ENCODE measurements around the gene SEMA5A.

Gene SEMA5A

GRCh38 chr5:9090381-9091026 is 455.4 kb downstream of the SEMA5A start:
- TF ChIP-seq, protein P1, sequence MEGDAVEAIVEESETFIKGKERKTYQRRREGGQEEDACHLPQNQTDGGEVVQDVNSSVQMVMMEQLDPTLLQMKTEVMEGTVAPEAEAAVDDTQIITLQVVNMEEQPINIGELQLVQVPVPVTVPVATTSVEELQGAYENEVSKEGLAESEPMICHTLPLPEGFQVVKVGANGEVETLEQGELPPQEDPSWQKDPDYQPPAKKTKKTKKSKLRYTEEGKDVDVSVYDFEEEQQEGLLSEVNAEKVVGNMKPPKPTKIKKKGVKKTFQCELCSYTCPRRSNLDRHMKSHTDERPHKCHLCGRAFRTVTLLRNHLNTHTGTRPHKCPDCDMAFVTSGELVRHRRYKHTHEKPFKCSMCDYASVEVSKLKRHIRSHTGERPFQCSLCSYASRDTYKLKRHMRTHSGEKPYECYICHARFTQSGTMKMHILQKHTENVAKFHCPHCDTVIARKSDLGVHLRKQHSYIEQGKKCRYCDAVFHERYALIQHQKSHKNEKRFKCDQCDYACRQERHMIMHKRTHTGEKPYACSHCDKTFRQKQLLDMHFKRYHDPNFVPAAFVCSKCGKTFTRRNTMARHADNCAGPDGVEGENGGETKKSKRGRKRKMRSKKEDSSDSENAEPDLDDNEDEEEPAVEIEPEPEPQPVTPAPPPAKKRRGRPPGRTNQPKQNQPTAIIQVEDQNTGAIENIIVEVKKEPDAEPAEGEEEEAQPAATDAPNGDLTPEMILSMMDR (conservative IDR thresholded peaks at IDR 0.05; ENCODE audit: low read depth, low read length): no peak
- no peak overlapping the region for H3K4me3 ChIP-seq (ENCODE audit: low read depth, low read length)
- DNase-seq (ENCODE audit: low read depth): no peak

DNA sequence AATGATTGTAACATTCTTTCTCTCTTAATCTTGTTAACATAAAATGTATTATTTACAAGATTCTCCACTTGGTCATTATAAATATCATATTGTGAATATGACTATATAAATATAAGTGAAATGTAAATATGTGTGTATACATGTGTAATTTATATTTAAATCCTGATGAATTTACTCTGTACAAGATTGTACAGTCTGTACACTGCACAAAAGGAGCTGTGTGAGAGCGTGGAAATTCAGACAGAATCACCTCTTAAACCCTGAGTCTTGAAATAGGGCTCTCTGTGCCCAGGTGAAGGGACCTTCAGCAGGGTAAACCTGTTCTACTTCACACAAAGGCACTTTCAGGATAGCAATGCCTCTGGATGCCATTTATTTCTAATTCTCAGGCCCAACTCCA is 456.0 kb downstream of the SEMA5A start:
- H3K4me3 ChIP-seq (ENCODE audit: low read depth, low read length): no peak overlapping the region
- no peak for DNase-seq (ENCODE audit: low read depth)
- TF ChIP-seq, protein P1 (conservative IDR thresholded peaks at IDR 0.05; ENCODE audit: low read depth, low read length): no peak

DNA sequence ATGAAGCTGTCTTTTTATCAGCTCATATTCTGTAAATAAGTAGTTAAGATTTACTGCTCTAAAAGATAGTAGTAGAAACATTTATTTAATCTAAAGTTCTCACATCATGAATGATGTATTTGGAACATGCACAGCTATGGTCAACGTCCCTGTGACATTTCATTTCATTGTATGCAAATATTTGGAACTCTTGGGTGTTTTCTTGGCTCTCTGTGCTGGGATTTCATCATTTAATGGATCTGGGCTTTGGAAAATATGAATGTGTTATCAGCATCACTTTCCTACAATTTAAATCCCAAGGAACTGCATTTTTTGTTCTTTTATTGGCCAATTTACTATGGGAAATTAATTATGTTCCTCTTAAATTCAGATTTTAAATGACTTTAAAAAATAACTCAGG is 462.9 kb downstream of the SEMA5A start:
- DNase-seq (ENCODE audit: low read depth): no peak
- H3K4me3 ChIP-seq (ENCODE audit: low read depth, low read length): no peak overlapping the region
- TF ChIP-seq, protein P1 (conservative IDR thresholded peaks at IDR 0.05; ENCODE audit: low read depth, low read length): no peak

- no peak overlapping the region for H3K4me3 ChIP-seq (ENCODE audit: low read depth, low read length)
- TF ChIP-seq, protein P1 (conservative IDR thresholded peaks at IDR 0.05; ENCODE audit: low read depth, low read length): no peak
Observed at GRCh38 chr5:9072701-9073100, 473.2 kb downstream of the SEMA5A start.

DNA sequence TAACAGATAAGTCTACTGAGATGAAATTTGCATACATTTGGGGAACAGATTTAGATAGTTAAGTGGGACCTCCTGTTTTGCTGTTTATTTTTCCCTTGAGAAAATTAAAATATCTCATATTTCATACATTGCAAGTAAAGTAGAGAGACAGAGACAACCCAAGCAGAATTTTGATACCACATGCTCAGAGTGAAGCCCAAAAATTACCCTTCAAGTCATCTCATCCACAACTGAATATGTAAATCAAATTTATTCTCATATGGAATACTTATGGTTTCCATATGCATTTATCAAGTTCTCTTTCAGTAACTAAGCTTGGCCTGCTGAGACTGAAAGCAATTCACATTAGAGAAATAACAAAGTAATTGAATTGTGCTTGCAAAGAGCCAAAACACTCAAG is 474.4 kb downstream of the SEMA5A start:
- DNase-seq (ENCODE audit: low read depth): no peak
- TF ChIP-seq, protein P1 (conservative IDR thresholded peaks at IDR 0.05; ENCODE audit: low read depth, low read length): no peak
- H3K4me3 ChIP-seq (ENCODE audit: low read depth, low read length): no peak overlapping the region

More at GRCh38 chr5:9072701-9073100, 473.2 kb downstream of the SEMA5A start:
- no peak for DNase-seq (ENCODE audit: low read depth)

DNA sequence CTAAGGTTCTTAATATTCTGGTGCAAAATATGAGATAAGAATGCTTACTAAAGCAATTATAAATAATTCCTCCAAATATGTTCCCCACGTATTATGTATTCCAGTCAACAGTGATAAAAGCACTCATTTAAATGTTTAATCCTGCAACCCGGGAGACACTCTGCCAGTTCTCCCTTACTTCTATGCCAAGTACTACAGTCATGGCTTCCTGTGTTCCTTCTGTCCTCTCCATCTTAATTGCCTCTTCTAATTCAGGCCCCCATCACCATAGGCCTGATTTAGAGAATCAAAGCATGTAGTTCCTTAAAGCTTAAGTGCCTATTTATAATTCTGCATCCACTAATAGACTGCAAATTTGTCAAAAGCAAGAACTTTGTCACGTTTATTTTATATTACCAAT is 474.8 kb downstream of the SEMA5A start:
- no peak for DNase-seq (ENCODE audit: low read depth)
- no peak overlapping the region for H3K4me3 ChIP-seq (ENCODE audit: low read depth, low read length)
- TF ChIP-seq, protein P1 (conservative IDR thresholded peaks at IDR 0.05; ENCODE audit: low read depth, low read length): no peak

- TF ChIP-seq, protein P1 (conservative IDR thresholded peaks at IDR 0.05; ENCODE audit: low read depth, low read length): no peak
- H3K4me3 ChIP-seq (ENCODE audit: low read depth, low read length): no peak overlapping the region
- DNase-seq (ENCODE audit: low read depth): no peak
Observed at GRCh38 chr5:9069650-9070049, 476.2 kb downstream of the SEMA5A start.

Data from choroid plexus epithelial cell (primary cell).